Upper lobe of right lung (tissue), 1 donor: Measurements from ENCODE around the gene PHKG1. TPM values are rescaled to one million over a fixed set of nuclear protein-coding genes. Genes with fewer than 3 reads are reported as not detected.
"Not testable (repeated sequence)": the region's sequence is repeated elsewhere in the genome, so short reads cannot be mapped to it uniquely, and the experiment has no call there.

Source experiments
- ATAC-seq: fragments of 200-7000 bp; cut with Tn5 transposase; one replicate; pipeline ENCODE4 v1.9.1; 2020; ENCODE audit warnings: mild to moderate bottlenecking, moderate library complexity
- DNase-seq: peaks from one replicate; pipeline ENCODE4 v3.0.0-alpha.2; 2020
- H3K27ac ChIP-seq: fragments of 200-600 bp; one replicate; pipeline ENCODE4 v1.8.0; 2022
- H3K27me3 ChIP-seq: fragments of 200-600 bp; one replicate; pipeline ENCODE4 v1.8.0; 2022; ENCODE audit warnings: mild to moderate bottlenecking
- H3K36me3 ChIP-seq: fragments of 200-600 bp; one replicate; pipeline ENCODE4 v1.8.0; 2022
- H3K4me1 ChIP-seq: fragments of 200-600 bp; one replicate; pipeline ENCODE4 v1.8.0; 2022
- H3K4me3 ChIP-seq: fragments of 200-600 bp; one replicate; pipeline ENCODE4 v1.8.0; 2022; ENCODE audit warnings: mild to moderate bottlenecking
- H3K9me3 ChIP-seq: fragments of 200-600 bp; one replicate; pipeline ENCODE4 v1.8.0; 2022
- intact Hi-C: fragments of 100-400 bp; cut with DNase I; formaldehyde crosslinking; loops from one replicate; pipeline ENCODE4 v1.11.0; 2022
- total RNA-seq: library from RNA; stranded (reverse); fragmentation: NEBNext Ultra II Directional; extraction: Animal tissue kit (Norgen Biotek cat#: 25700); gene quantifications from one replicate; pipeline ENCODE4 v1.2.1, GENCODE V29; 2021
- TF ChIP-seq, protein P1 (sequence below): fragments of 200-600 bp; IDR thresholded peaks from one replicate; pipeline ENCODE4 v1.8.0; 2022; ENCODE audit warnings: antibody characterized with exemption
- donor health status: DM: no; HTN: yes; CAD: no; lungs with severe emphysema.

PHKG1 gene
- total RNA-seq, 1 donor from 2014 or later = 0.72 TPM

GRCh38 chr7:56115852-56116538 is 23.2 kb upstream of the PHKG1 start, which contains the start of gene NUPR2:
Gene NUPR2 (minus strand): TSS chr7:56116417. CDS start chr7:56116314, 103 bp downstream.
- TF ChIP-seq, protein P1, sequence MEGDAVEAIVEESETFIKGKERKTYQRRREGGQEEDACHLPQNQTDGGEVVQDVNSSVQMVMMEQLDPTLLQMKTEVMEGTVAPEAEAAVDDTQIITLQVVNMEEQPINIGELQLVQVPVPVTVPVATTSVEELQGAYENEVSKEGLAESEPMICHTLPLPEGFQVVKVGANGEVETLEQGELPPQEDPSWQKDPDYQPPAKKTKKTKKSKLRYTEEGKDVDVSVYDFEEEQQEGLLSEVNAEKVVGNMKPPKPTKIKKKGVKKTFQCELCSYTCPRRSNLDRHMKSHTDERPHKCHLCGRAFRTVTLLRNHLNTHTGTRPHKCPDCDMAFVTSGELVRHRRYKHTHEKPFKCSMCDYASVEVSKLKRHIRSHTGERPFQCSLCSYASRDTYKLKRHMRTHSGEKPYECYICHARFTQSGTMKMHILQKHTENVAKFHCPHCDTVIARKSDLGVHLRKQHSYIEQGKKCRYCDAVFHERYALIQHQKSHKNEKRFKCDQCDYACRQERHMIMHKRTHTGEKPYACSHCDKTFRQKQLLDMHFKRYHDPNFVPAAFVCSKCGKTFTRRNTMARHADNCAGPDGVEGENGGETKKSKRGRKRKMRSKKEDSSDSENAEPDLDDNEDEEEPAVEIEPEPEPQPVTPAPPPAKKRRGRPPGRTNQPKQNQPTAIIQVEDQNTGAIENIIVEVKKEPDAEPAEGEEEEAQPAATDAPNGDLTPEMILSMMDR = no peak
- H3K36me3 ChIP-seq = no peaks in the 10 kb centered on the region
- no peaks in the 10 kb centered on the region for H3K9me3 ChIP-seq
- no peak for DNase-seq
- peak within 1 kb of the TSS; percentile 5 for H3K4me3 ChIP-seq
- no peak within 1 kb of the TSS for H3K27ac ChIP-seq
- ATAC-seq = peak; percentile 70
- no peaks in the 10 kb centered on the region for H3K4me1 ChIP-seq
- peaks cover 19% of the 10 kb centered on the region for H3K27me3 ChIP-seq
- intact Hi-C loops = no loop called here

- peaks cover 17% of the 10 kb centered on the region for H3K27me3 ChIP-seq
- ATAC-seq, H3K27ac ChIP-seq, DNase-seq, intact Hi-C loops, H3K4me1 ChIP-seq, H3K9me3 ChIP-seq, H3K4me3 ChIP-seq, H3K36me3 ChIP-seq: not testable (repeated sequence)
Measured at GRCh38 chr7:56112244-56112643, 19.5 kb upstream of the PHKG1 start.

DNA sequence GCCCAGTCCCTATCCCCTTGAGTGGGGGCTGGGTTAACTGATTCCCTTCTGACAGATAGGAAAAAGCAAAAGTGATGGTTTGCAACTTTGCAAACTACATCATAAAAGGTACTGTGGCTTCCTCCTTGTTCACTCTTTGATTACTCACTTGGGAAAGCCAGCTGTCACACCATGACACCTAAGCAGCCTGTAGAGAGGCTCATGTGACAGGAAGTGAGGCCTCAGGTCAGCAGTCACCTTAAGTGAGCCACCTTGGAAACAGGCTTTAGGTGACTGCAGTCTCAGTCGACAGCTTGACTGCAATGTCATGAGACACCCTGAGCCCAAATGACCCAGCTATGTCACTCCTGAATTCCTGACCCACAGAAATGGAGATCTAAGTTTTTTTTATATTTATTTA is 17.9 kb upstream of the PHKG1 start:
- Histone ChIP-seq H3K27ac (no peak overlapping the region), H3K27me3 (peaks cover under 1% of the 10 kb centered on the region), H3K9me3 (no peaks in the 10 kb centered on the region), H3K4me1 (no peaks in the 10 kb centered on the region), H3K4me3 (no peak overlapping the region), H3K36me3 (no peaks in the 10 kb centered on the region)
- TF ChIP-seq, protein P1 = no peak
- intact Hi-C loops = no loop called here
- ATAC-seq (no peak), DNase-seq (no peak)

DNA sequence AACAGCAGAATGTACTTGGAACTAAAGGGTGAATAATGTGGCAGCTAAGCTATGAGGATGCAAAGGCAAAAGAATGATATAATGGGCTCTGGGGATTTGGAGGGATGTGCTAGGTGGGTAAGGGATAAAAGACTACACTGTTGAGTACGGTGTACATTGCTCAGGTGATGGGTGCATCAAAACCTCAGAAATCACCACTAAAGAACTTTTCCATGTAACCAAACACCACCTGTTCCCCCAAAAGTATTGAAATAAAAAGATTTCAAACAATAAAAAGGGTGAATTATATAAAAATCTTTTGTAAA is 15.2 kb upstream of the PHKG1 start:
- TF ChIP-seq, protein P1 = no peak
- DNase-seq (no peak), ATAC-seq (no peak)
- Histone ChIP-seq H3K4me3 (no peak overlapping the region), H3K9me3 (no peaks in the 10 kb centered on the region), H3K27ac (no peak overlapping the region), H3K36me3 (peaks cover 15% of the 10 kb centered on the region), H3K4me1 (peaks cover 10% of the 10 kb centered on the region), H3K27me3 (no peaks in the 10 kb centered on the region)
- intact Hi-C loops = no loop called here

GRCh38 chr7:56106108-56107073 is 13.6 kb upstream of the PHKG1 start, which contains the start of gene CHCHD2:
Gene CHCHD2 (minus strand): TSS chr7:56106476. CDS start chr7:56106413, 63 bp downstream.
- DNase-seq = peak; percentile 97
- Histone ChIP-seq H3K27ac (peak within 1 kb of the TSS; percentile 92), H3K9me3 (no peaks in the 10 kb centered on the region), H3K27me3 (no peaks in the 10 kb centered on the region), H3K4me3 (peak within 1 kb of the TSS; percentile 75), H3K36me3 (peaks cover 30% of the 10 kb centered on the region), H3K4me1 (peaks cover 10% of the 10 kb centered on the region)
- TF ChIP-seq, protein P1 = no peak
- peak; percentile 100 for ATAC-seq
- intact Hi-C loops = no loop called here

DNA sequence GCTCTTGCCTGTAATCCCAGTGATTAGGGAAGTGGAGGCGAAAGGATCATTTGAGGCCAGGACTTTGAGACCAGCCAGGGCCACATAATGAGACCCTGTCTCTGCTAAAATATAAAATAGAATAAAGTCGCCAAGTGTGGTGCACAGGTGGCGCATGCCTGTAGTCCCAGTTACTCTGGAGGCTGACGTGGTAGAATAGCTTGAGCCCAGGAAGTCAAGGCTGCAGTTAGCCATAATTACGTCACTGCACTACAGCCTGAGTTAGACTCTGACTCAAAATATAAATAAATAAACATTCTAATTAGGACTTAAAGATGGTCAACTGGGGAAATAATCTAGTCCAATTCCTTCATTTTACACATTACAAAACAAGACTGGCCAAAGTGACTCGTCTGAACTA is 12.8 kb upstream of the PHKG1 start:
- H3K4me3 ChIP-seq = peak overlapping the region; percentile 75
- peak overlapping the region; percentile 92 for H3K27ac ChIP-seq
- ATAC-seq (peak; percentile 20), DNase-seq (no peak)
- TF ChIP-seq, protein P1 = no peak
- H3K27me3 ChIP-seq = no peaks in the 10 kb centered on the region
- H3K9me3 ChIP-seq = no peaks in the 10 kb centered on the region
- intact Hi-C loops = no loop called here
- H3K36me3 ChIP-seq = peaks cover 39% of the 10 kb centered on the region
- peaks cover 10% of the 10 kb centered on the region for H3K4me1 ChIP-seq

DNA sequence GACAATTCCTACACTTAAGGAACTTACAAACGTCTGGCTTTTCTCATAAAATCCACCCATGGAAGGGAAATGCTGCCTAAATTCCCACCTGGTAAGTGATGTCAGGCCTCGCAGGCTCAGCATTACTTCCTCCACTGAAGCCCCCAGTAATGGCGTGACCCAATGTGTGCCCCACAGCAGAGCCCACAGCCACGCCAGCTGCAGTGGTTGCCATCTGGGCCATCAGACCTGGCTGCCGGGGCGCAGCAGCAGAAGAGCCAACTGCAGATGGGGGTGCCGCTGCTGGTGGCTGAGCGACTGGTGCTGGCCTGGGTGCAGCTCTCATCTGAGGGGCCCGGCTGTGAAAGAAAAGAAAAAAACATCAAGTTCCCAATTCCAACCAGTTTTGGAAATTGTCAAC is 11.4 kb upstream of the PHKG1 start:
- H3K27ac ChIP-seq, H3K4me1 ChIP-seq, H3K9me3 ChIP-seq, ATAC-seq, H3K4me3 ChIP-seq, intact Hi-C loops, H3K27me3 ChIP-seq, DNase-seq: not testable (repeated sequence)
- H3K36me3 ChIP-seq = peaks cover 52% of the 10 kb centered on the region
